ENCODE results near the gene SNX14.
"Not testable (repeated sequence)": the region's sequence is repeated elsewhere in the genome, so short reads cannot be mapped to it uniquely, and the experiment has no call there.

Gene SNX14

GRCh38 chr6:85585741-85586140 is 7.9 kb downstream of the SNX14 start:
- Histone ChIP-seq H3K4me3 (ENCODE audit: severe bottlenecking) (no peak overlapping the region), H3K4me1 (ENCODE audit: insufficient read depth, poor library complexity, severe bottlenecking) (peaks cover 3% of the 10 kb centered on the region), H3K27me3 (ENCODE audit: insufficient read depth, poor library complexity, severe bottlenecking) (no peaks in the 10 kb centered on the region), H3K36me3 (ENCODE audit: low read depth) (peaks cover 9% of the 10 kb centered on the region), H3K9me3 (ENCODE audit: severe bottlenecking) (peaks cover 15% of the 10 kb centered on the region), H3K27ac (ENCODE audit: poor library complexity, severe bottlenecking) (no peak overlapping the region)
- DNase-seq (ENCODE audit: low spot score): no peak
- no peak for ATAC-seq (ENCODE audit: low read depth)
- TF ChIP-seq, protein P1, sequence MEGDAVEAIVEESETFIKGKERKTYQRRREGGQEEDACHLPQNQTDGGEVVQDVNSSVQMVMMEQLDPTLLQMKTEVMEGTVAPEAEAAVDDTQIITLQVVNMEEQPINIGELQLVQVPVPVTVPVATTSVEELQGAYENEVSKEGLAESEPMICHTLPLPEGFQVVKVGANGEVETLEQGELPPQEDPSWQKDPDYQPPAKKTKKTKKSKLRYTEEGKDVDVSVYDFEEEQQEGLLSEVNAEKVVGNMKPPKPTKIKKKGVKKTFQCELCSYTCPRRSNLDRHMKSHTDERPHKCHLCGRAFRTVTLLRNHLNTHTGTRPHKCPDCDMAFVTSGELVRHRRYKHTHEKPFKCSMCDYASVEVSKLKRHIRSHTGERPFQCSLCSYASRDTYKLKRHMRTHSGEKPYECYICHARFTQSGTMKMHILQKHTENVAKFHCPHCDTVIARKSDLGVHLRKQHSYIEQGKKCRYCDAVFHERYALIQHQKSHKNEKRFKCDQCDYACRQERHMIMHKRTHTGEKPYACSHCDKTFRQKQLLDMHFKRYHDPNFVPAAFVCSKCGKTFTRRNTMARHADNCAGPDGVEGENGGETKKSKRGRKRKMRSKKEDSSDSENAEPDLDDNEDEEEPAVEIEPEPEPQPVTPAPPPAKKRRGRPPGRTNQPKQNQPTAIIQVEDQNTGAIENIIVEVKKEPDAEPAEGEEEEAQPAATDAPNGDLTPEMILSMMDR (IDR thresholded peaks at IDR 0.05; ENCODE audit: poor library complexity, severe bottlenecking): no peak

GRCh38 chr6:85582832-85583231 is 10.8 kb downstream of the SNX14 start:
- H3K27me3 ChIP-seq (ENCODE audit: insufficient read depth, poor library complexity, severe bottlenecking); H3K36me3 ChIP-seq (ENCODE audit: low read depth); H3K4me3 ChIP-seq (ENCODE audit: severe bottlenecking); DNase-seq (ENCODE audit: low spot score); ATAC-seq (ENCODE audit: low read depth); H3K4me1 ChIP-seq (ENCODE audit: insufficient read depth, poor library complexity, severe bottlenecking); H3K27ac ChIP-seq (ENCODE audit: poor library complexity, severe bottlenecking): not testable (repeated sequence)
- H3K9me3 ChIP-seq (ENCODE audit: severe bottlenecking): peaks cover 15% of the 10 kb centered on the region

- no peak overlapping the region for H3K4me3 ChIP-seq (ENCODE audit: severe bottlenecking)
- peaks cover 5% of the 10 kb centered on the region; the same call in 1 of the 2 replicates for H3K36me3 ChIP-seq (ENCODE audit: low read depth)
- TF ChIP-seq, protein P1 (IDR thresholded peaks at IDR 0.05; ENCODE audit: poor library complexity, severe bottlenecking): no peak
- no peaks in the 10 kb centered on the region for H3K27me3 ChIP-seq (ENCODE audit: insufficient read depth, poor library complexity, severe bottlenecking)
- peaks cover 15% of the 10 kb centered on the region for H3K9me3 ChIP-seq (ENCODE audit: severe bottlenecking)
- ATAC-seq (ENCODE audit: low read depth) (no peak), DNase-seq (ENCODE audit: low spot score) (no peak)
- H3K27ac ChIP-seq (ENCODE audit: poor library complexity, severe bottlenecking): no peak overlapping the region
- peaks cover 3% of the 10 kb centered on the region for H3K4me1 ChIP-seq (ENCODE audit: insufficient read depth, poor library complexity, severe bottlenecking)
Observed at GRCh38 chr6:85581572-85581971, 12.1 kb downstream of the SNX14 start.

DNA sequence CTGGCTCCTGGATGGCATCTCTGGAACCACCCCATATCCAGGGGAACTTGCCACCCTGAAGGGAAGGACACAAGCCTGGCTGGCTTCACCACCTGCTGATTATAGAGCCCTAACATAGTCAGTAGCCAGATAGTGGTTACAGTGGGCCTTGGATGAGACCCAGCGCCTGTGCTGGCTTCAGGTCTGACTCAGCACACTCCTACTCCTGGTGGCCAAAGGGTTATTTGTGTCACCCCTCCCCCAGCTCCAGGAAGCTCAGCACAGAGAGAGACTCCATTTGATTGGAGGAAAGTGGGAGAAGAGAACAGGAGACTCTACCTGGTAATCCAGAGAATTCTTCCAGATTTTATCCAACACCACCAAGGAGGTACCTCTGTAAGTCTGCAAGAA is 12.8 kb downstream of the SNX14 start:
- Histone ChIP-seq H3K4me1 (ENCODE audit: insufficient read depth, poor library complexity, severe bottlenecking) (peaks cover 3% of the 10 kb centered on the region), H3K27ac (ENCODE audit: poor library complexity, severe bottlenecking) (no peak overlapping the region), H3K9me3 (ENCODE audit: severe bottlenecking) (peaks cover 15% of the 10 kb centered on the region), H3K36me3 (ENCODE audit: low read depth) (peaks cover 5% of the 10 kb centered on the region; the same call in 1 of the 2 replicates), H3K4me3 (ENCODE audit: severe bottlenecking) (no peak overlapping the region), H3K27me3 (ENCODE audit: insufficient read depth, poor library complexity, severe bottlenecking) (no peaks in the 10 kb centered on the region)
- no peak for DNase-seq (ENCODE audit: low spot score)
- TF ChIP-seq, protein P1 (IDR thresholded peaks at IDR 0.05; ENCODE audit: poor library complexity, severe bottlenecking): no peak
- peak; percentile 35; the same call in 2 of the 3 replicates for ATAC-seq (ENCODE audit: low read depth)

DNA sequence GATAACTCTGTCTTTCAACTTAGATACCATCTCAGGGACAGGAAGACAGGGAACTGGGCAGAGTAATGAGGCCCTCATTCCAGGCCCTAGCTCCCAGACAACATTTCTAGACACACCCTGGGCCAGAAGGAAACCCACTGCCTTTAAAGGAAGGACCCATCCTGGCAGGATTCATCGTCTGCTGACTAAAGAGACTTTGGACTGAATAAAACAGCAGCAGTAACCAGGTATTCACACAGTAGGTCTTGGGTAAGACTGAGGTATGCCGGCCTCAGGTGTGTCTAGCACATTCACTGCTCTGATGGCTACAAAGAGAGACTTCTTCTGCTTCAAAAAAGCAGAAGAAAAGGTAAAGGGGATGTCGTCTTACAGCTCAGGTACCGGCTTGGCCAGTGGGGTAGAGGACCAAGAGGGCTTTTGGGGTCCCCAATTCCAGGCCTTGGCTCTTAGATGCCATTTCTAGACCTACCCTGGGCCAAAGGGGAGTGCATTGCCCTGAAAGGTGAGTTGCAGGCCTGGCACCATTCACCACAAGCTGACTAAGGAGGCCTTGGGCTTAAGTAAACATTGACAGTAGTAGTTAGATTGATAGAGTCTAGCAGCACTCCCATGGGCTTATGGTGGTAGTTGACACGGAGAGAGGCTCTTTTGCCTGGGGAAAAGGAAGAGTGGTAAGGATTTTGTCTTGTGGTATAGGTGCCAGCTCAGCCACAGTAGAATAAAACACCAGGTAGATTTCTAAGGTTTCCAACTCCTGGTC is 13.4 kb downstream of the SNX14 start:
- H3K27me3 ChIP-seq (ENCODE audit: insufficient read depth, poor library complexity, severe bottlenecking): no peaks in the 10 kb centered on the region
- H3K27ac ChIP-seq (ENCODE audit: poor library complexity, severe bottlenecking): no peak overlapping the region
- peak; percentile 88 for ATAC-seq (ENCODE audit: low read depth)

More for the DNA sequence above, 13.4 kb downstream of the SNX14 start:
- Histone ChIP-seq H3K36me3 (ENCODE audit: low read depth) (peaks cover 5% of the 10 kb centered on the region; the same call in 1 of the 2 replicates), H3K4me1 (ENCODE audit: insufficient read depth, poor library complexity, severe bottlenecking) (peaks cover 3% of the 10 kb centered on the region), H3K4me3 (ENCODE audit: severe bottlenecking) (no peak overlapping the region), H3K9me3 (ENCODE audit: severe bottlenecking) (peaks cover 15% of the 10 kb centered on the region)
- TF ChIP-seq, protein P1 (IDR thresholded peaks at IDR 0.05; ENCODE audit: poor library complexity, severe bottlenecking): no peak
- no peak for DNase-seq (ENCODE audit: low spot score)

Measured in RWPE2 (cell line).